CD4-positive, alpha-beta T cell treated with Interferon gamma for 1 hour (primary cell): ENCODE measurements around the gene NKD2.
"Not testable (repeated sequence)": the region's sequence is repeated elsewhere in the genome, so short reads cannot be mapped to it uniquely, and the experiment has no call there.

Experiments used
- DNase-seq: peaks from one replicate; pipeline ENCODE4 v3.0.0-alpha.2; 2020

Gene NKD2

GRCh38 chr5:1075931-1076330 is 67.3 kb downstream of the NKD2 start:
- no peak for DNase-seq

- DNase-seq = no peak
Measured at GRCh38 chr5:1076406-1076805, 67.8 kb downstream of the NKD2 start.

GRCh38 chr5:1077026-1077425 is 68.4 kb downstream of the NKD2 start:
- DNase-seq = no peak

- no peak for DNase-seq
Measured at GRCh38 chr5:1077491-1078020, 69.0 kb downstream of the NKD2 start.

- no peak for DNase-seq
Measured at GRCh38 chr5:1078206-1078605, 69.6 kb downstream of the NKD2 start.

- no peak for DNase-seq
Measured at GRCh38 chr5:1078851-1079250, 70.2 kb downstream of the NKD2 start.

GRCh38 chr5:1079486-1079885 is 70.9 kb downstream of the NKD2 start:
- DNase-seq = no peak

GRCh38 chr5:1079961-1080360 is 71.4 kb downstream of the NKD2 start:
- no peak for DNase-seq

- DNase-seq = no peak
Measured at GRCh38 chr5:1080432-1080831, 71.8 kb downstream of the NKD2 start.

- DNase-seq = no peak
Measured at GRCh38 chr5:1081519-1081918, 72.9 kb downstream of the NKD2 start.

GRCh38 chr5:1083026-1083425 is 74.4 kb downstream of the NKD2 start:
- not testable (repeated sequence) for DNase-seq

GRCh38 chr5:1083823-1084605 is 75.4 kb downstream of the NKD2 start:
- no peak for DNase-seq

- DNase-seq = no peak
Measured at GRCh38 chr5:1085391-1085790, 76.8 kb downstream of the NKD2 start.

- DNase-seq = no peak
Measured at GRCh38 chr5:1086137-1086536, 77.5 kb downstream of the NKD2 start.

- no peak for DNase-seq
Measured at GRCh38 chr5:1086871-1087270, 78.3 kb downstream of the NKD2 start.

- no peak for DNase-seq
Measured at GRCh38 chr5:1087428-1087827, 78.8 kb downstream of the NKD2 start.

- DNase-seq = no peak
Measured at GRCh38 chr5:1088031-1088430, 79.4 kb downstream of the NKD2 start.
